ENCODE data around the gene BLCAP. TPM values are rescaled to one million over a fixed set of nuclear protein-coding genes. Genes with fewer than 3 reads are reported as not detected.
"Not testable (repeated sequence)": the region's sequence is repeated elsewhere in the genome, so short reads cannot be mapped to it uniquely, and the experiment has no call there.

The BLCAP gene
- total RNA-seq, 2 donors from 2014 or later: 93.0 to 101 TPM

DNA sequence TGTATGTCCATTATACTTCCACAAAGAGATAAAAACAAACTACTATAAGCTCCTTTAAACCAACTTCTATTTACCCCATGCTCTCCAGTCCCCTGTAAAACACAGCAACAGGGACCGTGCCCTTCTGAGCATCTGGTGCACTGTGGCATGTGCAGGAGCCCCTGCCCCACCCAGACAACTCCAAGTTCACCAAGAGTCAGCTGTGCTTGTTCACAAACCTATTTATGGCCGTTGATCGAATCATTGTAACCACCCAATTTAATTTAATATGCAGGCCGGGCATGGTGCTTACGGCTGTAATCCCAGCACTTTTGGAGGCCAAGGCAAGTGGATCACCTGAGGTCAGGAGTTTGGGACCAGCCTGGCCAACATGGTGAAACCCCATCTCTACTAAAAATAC lies 13.7 kb upstream of the BLCAP start:
- intact Hi-C loops (cut with DNase I): no loop called here
- TF ChIP-seq POLR2AphosphoS5 (IDR thresholded peaks at IDR 0.05): no peak
- no peak for TF ChIP-seq POLR2A (IDR thresholded peaks at IDR 0.05)
- TF ChIP-seq, protein P1, sequence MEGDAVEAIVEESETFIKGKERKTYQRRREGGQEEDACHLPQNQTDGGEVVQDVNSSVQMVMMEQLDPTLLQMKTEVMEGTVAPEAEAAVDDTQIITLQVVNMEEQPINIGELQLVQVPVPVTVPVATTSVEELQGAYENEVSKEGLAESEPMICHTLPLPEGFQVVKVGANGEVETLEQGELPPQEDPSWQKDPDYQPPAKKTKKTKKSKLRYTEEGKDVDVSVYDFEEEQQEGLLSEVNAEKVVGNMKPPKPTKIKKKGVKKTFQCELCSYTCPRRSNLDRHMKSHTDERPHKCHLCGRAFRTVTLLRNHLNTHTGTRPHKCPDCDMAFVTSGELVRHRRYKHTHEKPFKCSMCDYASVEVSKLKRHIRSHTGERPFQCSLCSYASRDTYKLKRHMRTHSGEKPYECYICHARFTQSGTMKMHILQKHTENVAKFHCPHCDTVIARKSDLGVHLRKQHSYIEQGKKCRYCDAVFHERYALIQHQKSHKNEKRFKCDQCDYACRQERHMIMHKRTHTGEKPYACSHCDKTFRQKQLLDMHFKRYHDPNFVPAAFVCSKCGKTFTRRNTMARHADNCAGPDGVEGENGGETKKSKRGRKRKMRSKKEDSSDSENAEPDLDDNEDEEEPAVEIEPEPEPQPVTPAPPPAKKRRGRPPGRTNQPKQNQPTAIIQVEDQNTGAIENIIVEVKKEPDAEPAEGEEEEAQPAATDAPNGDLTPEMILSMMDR (IDR thresholded peaks at IDR 0.05): no peak
- no peaks in the 10 kb centered on the region for H3K4me1 ChIP-seq (replicated peaks)
- H3K9me3 ChIP-seq: no peaks in the 10 kb centered on the region
- no peak for DNase-seq (ENCODE audit: low spot score)
- 80% methylated on average over 5 of the region's 5 CpGs for WGBS
- no peak overlapping the region for H3K4me3 ChIP-seq
- H3K27ac ChIP-seq: no peak overlapping the region
- no peaks in the 10 kb centered on the region for H3K36me3 ChIP-seq
- H3K27me3 ChIP-seq (replicated peaks; ENCODE audit: insufficient read depth): no peaks in the 10 kb centered on the region

DNA sequence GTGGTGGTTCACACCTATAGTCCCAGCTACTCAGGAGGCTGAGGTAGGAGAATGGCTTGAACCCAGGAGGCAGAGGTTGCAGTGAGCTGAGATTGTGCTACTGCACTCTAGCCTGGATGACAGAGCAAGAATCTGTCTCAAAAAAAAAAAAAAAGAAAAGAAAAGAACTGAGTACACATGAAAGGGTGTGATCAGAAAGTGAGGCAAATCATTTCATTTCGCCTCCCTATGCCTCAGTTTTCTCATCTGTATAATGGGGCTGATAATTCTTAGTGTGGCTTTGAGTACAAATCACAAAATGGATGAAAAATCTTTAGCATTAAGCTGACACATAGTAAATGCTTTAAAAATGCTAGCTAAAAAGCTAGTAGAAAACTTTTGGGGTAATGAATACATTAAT lies 13.2 kb upstream of the BLCAP start:
- intact Hi-C loops (cut with DNase I); DNase-seq (ENCODE audit: low spot score); H3K27ac ChIP-seq; H3K4me3 ChIP-seq; H3K9me3 ChIP-seq; H3K36me3 ChIP-seq; H3K4me1 ChIP-seq (replicated peaks); H3K27me3 ChIP-seq (replicated peaks; ENCODE audit: insufficient read depth): not testable (repeated sequence)
- 91% methylated on average over 1 of the region's 1 CpG for WGBS

DNA sequence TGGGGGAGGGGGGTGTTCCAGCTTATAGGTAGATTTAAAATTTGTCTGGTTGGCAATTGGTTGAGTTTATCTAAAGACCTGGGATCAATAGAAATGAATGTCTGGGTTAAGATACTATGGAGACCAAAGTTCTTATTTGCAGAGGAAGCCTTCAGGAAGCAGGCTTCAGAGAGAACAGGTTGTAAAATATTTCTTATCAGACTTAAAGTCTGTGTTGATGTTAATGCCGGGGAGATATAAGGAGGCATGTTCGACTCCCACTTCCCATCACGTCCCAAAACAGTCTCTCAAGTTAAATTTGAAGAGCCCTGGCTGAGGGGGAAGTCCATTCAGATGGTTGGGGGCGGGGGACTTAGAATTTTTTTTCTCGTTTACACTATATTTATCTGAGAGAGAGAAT lies 12.3 kb upstream of the BLCAP start:
- H3K9me3 ChIP-seq: no peaks in the 10 kb centered on the region
- intact Hi-C loops (cut with DNase I): no loop called here
- no peaks in the 10 kb centered on the region for H3K27me3 ChIP-seq (replicated peaks; ENCODE audit: insufficient read depth)
- H3K4me3 ChIP-seq: no peak overlapping the region
- 50% methylated on average over 5 of the region's 5 CpGs for WGBS
- H3K27ac ChIP-seq: no peak overlapping the region
- H3K36me3 ChIP-seq: no peaks in the 10 kb centered on the region
- no peak for DNase-seq (ENCODE audit: low spot score)
- H3K4me1 ChIP-seq (replicated peaks): no peaks in the 10 kb centered on the region
- no peak for TF ChIP-seq POLR2A (IDR thresholded peaks at IDR 0.05)
- TF ChIP-seq, protein P1 (IDR thresholded peaks at IDR 0.05): no peak
- no peak for TF ChIP-seq POLR2AphosphoS5 (IDR thresholded peaks at IDR 0.05)

DNA sequence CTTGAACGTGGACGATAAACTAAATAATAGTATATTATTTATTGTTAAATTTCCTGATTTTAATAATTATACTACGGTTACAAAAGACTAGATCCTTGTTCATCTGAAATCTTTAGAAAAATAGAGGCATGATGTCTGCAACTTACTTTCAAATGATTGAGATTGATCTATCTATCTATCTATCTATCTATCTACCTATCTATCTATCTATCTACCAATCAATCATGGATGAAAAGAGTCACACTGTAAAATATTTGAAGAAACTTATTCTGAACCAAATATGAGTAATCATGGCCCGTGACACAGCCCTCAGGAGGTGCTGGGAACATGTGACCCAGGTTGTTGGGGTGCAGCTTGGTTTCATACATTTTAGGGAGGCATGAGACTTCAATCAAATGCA lies 11.7 kb upstream of the BLCAP start:
- intact Hi-C loops (cut with DNase I): no loop called here

DNA sequence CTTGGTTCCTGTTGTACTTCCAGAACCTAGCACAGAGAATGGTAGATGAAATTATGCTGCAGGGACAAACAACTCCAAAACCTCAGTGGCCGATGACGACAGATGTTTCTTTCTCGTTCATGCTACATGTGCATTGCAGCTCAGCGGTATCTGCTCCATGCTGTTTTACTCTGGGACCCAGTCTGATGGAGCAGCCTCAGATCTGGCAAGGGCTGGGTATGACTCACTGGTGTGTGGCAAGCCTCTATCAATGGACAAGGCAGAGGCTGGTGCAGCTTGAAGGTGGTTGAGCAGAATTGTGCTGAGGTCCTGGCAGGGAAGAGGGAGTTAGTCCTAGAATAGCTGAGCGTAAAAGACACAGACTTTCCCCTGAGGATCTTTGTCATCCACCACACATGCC lies 10.3 kb upstream of the BLCAP start:
- Histone ChIP-seq H3K4me3 (no peak overlapping the region), H3K4me1 (replicated peaks) (no peaks in the 10 kb centered on the region), H3K27ac (no peak overlapping the region), H3K27me3 (replicated peaks; ENCODE audit: insufficient read depth) (no peaks in the 10 kb centered on the region), H3K9me3 (no peaks in the 10 kb centered on the region), H3K36me3 (no peaks in the 10 kb centered on the region)
- DNase-seq (ENCODE audit: low spot score): no peak
- 91% methylated on average over 5 of the region's 5 CpGs for WGBS
- intact Hi-C loops (cut with DNase I): no loop called here
- TF ChIP-seq POLR2A (IDR thresholded peaks at IDR 0.05) (no peak), POLR2AphosphoS5 (IDR thresholded peaks at IDR 0.05) (no peak)
- TF ChIP-seq, protein P1 (IDR thresholded peaks at IDR 0.05): no peak

More for the DNA sequence above, 11.7 kb upstream of the BLCAP start:
- H3K4me1 ChIP-seq (replicated peaks): no peaks in the 10 kb centered on the region
- no peak overlapping the region for H3K27ac ChIP-seq
- no peaks in the 10 kb centered on the region for H3K36me3 ChIP-seq
- 73% methylated on average over 4 of the region's 4 CpGs for WGBS
- TF ChIP-seq POLR2AphosphoS5 (IDR thresholded peaks at IDR 0.05) (no peak), POLR2A (IDR thresholded peaks at IDR 0.05) (no peak)
- TF ChIP-seq, protein P1 (IDR thresholded peaks at IDR 0.05): no peak
- H3K27me3 ChIP-seq (replicated peaks; ENCODE audit: insufficient read depth): no peaks in the 10 kb centered on the region
- no peak for DNase-seq (ENCODE audit: low spot score)
- H3K4me3 ChIP-seq: no peak overlapping the region
- H3K9me3 ChIP-seq: no peaks in the 10 kb centered on the region
